K562 (cell line): Measurements from ENCODE around the gene MIX23. TPM values are rescaled to one million over a fixed set of nuclear protein-coding genes. Genes with fewer than 3 reads are reported as not detected.

Experiments used
- BRD9 ChIP-seq: fragments of 450-650 bp; IDR thresholded peaks from 2 replicates; pipeline ENCODE4 v1.6.1; 2018; ENCODE audit warnings: low read depth; ENCODE audit not compliant: partially characterized antibody
- ELK1 ChIP-seq: sonication (generic); formaldehyde crosslinking; IDR thresholded peaks from 2 replicates; pipeline ENCODE4 v1.8.1; 2022; ENCODE audit warnings: missing genetic modification reagents
- GTF3C2 ChIP-seq: IDR thresholded peaks from 3 replicates; pipeline ENCODE4 v1.6.1; 2011; ENCODE audit warnings: borderline replicate concordance, mild to moderate bottlenecking, moderate library complexity; ENCODE audit not compliant: insufficient read length; ENCODE audit errors: extremely low read depth
- HOMEZ ChIP-seq: fragments of 250-450 bp; sonication (Bioruptor Pico); IDR thresholded peaks from 2 replicates; pipeline ENCODE4 v1.4.0; 2020; ENCODE audit warnings: mild to moderate bottlenecking, moderate library complexity
- JUNB ChIP-seq: fragments of 450-650 bp; formaldehyde crosslinking; conservative IDR thresholded peaks from 2 replicates; pipeline ENCODE4 v1.4.0; 2020; ENCODE audit warnings: mild to moderate bottlenecking
- MBD2 ChIP-seq: sonication (generic); IDR thresholded peaks from 2 replicates; pipeline ENCODE4 v1.6.1; 2016; ENCODE audit warnings: low read depth, borderline replicate concordance
- MXD1 ChIP-seq: fragments of 250-450 bp; sonication (Bioruptor Pico); IDR thresholded peaks from 2 replicates; pipeline ENCODE4 v1.8.0; 2021; ENCODE audit warnings: borderline replicate concordance, mild to moderate bottlenecking, moderate library complexity; ENCODE audit not compliant: poor library complexity, severe bottlenecking
- NRF1 ChIP-seq, 2 experiments: fragments of 450-650 bp; IDR thresholded peaks in 1 of 2; conservative IDR thresholded peaks in 1 of 2; 2 replicates each; pipeline ENCODE4 v1.6.1; 2014; ENCODE audit warnings: mild to moderate bottlenecking in 2 of 2
- SMARCB1 ChIP-seq: IDR thresholded peaks from 2 replicates; pipeline ENCODE4 v1.6.1; 2011; ENCODE audit warnings: improper control_type of control experiment, low read depth; ENCODE audit not compliant: insufficient read length
- TGIF2 ChIP-seq: sonication (generic); formaldehyde crosslinking; IDR thresholded peaks from 2 replicates; pipeline ENCODE4 v1.8.1; 2022; ENCODE audit warnings: mild to moderate bottlenecking, missing genetic modification reagents, moderate library complexity
- XRCC5 ChIP-seq: fragments of 200-400 bp; formaldehyde crosslinking; IDR thresholded peaks from 2 replicates; pipeline ENCODE4 v1.6.1; 2017; ENCODE audit warnings: low read depth, mild to moderate bottlenecking, low read length
- YY1 ChIP-seq, 3 experiments: IDR thresholded peaks; 2 replicates each; pipeline ENCODE4 v1.6.1; 2011; ENCODE audit warnings: low read length in 2 of 3, mild to moderate bottlenecking in 2 of 3, moderate library complexity in 2 of 3, borderline replicate concordance in 1 of 3, control low read depth in 1 of 3, low read depth in 1 of 3; ENCODE audit not compliant: insufficient read depth in 3 of 3, insufficient replicate concordance in 2 of 3, control insufficient read depth in 1 of 3, insufficient read length in 1 of 3; ENCODE audit errors: extremely low read depth in 1 of 3
- ZBTB34 ChIP-seq: fragments of 250-450 bp; sonication (Bioruptor Pico); IDR thresholded peaks from 2 replicates; pipeline ENCODE4 v1.8.0; 2021; ENCODE audit warnings: mild to moderate bottlenecking, moderate library complexity
- ZNF282 ChIP-seq: sonication (generic); formaldehyde crosslinking; IDR thresholded peaks from 2 replicates; pipeline ENCODE4 v1.8.1; 2023; ENCODE audit warnings: missing genetic modification reagents
- ZNF395 ChIP-seq: fragments of 200-800 bp; sonication (Bioruptor generic); IDR thresholded peaks from 2 replicates; pipeline ENCODE4 v1.6.1; 2017; ENCODE audit warnings: missing genetic modification characterization, missing compliant biosample characterization
- ZNF717 ChIP-seq: fragments of 250-450 bp; sonication (Bioruptor Pico); IDR thresholded peaks from 2 replicates; pipeline ENCODE4 v1.5.0; 2021
- polyA plus RNA-seq, 8 experiments: library from polyadenylated mRNA; depleted of rRNA in 4 of 8; stranded (reverse) in 5 of 8; unstranded in 3 of 8; fragments of >200 nt; fragmentation: Nextera tagmentation in 2 of 8; fragmentation: Illumina TruSeq in 1 of 8; extraction: Ambion mirVana in 2 of 8; extraction: Trizol in 1 of 8; gene quantifications; 2 replicates each; pipeline versions ENCODE4 v1.2.1 to v1.2.3, GENCODE V29; 2011 to 2014; ENCODE audit warnings: inconsistent platforms in 1 of 8, missing spikeins in 1 of 8
- total RNA-seq, 7 experiments: library from RNA; depleted of rRNA in 6 of 7; stranded (reverse); fragments of >200 nt in 6 of 7; fragmentation: Illumina TruSeq in 2 of 7; extraction: Trizol in 2 of 7; gene quantifications; 2 replicates each; pipeline versions ENCODE4 v1.2.1 to v1.2.3, GENCODE V29; 2011 to 2021; ENCODE audit warnings: low replicate concordance in 1 of 7

The MIX23 gene
- total and polyA plus RNA-seq, 9 of the 15 experiments (the other 6 are each of a cell fraction or from before 2014, with no cell fraction given) = 45.5 to 185 (median 106) TPM

GRCh38 chr3:122383771-122384697, 1.0 kb upstream of the MIX23 start, which contains the start of gene FAM162A (continued):
- TF ChIP-seq GTF3C2 = no peak
- TF ChIP-seq ZNF717 (CRISPR knock-in tag) = no peak
- no peak for TF ChIP-seq ZBTB34 (CRISPR knock-in tag)
- no peak for TF ChIP-seq TGIF2 (CRISPR knock-in tag)
- no peak for TF ChIP-seq HOMEZ (CRISPR knock-in tag)
- no peak for TF ChIP-seq BRD9
- TF ChIP-seq XRCC5 = no peak
- TF ChIP-seq ZNF395 (CRISPR knock-in tag) = no peak
- peak; percentile 90 to 92 for TF ChIP-seq NRF1 (conservative IDR thresholded peaks at IDR 0.05 in 1 of 2, IDR thresholded peaks at IDR 0.05 in 1 of 2)
- no peak for TF ChIP-seq SMARCB1
- TF ChIP-seq ELK1 (CRISPR knock-in tag) = no peak
- TF ChIP-seq YY1 (IDR thresholded peaks at IDR 0.05; ENCODE audit: borderline replicate concordance in 1 of 3, control insufficient read depth in 1 of 3, extremely low read depth in 1 of 3, insufficient read depth in 3 of 3, insufficient read length in 1 of 3, insufficient replicate concordance in 2 of 3, low read depth in 1 of 3, low read length in 2 of 3) = peak in 2 of 3 experiments; percentile 73 to 78
- TF ChIP-seq MXD1 = no peak
- TF ChIP-seq ZNF282 (CRISPR knock-in tag) = no peak
- no peak for TF ChIP-seq JUNB (CRISPR knock-in tag)
- TF ChIP-seq MBD2 = peak; percentile 66
